GM12874 (cell line): Measurements from ENCODE around the gene THEMIS.

ENCODE experiments used
- CTCF ChIP-seq: IDR thresholded peaks from 2 replicates; pipeline ENCODE4 v1.5.1; 2011; ENCODE audit warnings: low read depth, mild to moderate bottlenecking, control low read depth, low read length, moderate library complexity; ENCODE audit not compliant: insufficient read depth

The THEMIS gene

GRCh38 chr6:127794405-127794804 lies 106.5 kb downstream of the THEMIS start:
- TF ChIP-seq CTCF, result no peak

- TF ChIP-seq CTCF, result no peak
Observed at GRCh38 chr6:127793396-127793795, 107.5 kb downstream of the THEMIS start.

- no peak for TF ChIP-seq CTCF
Observed at GRCh38 chr6:127792616-127793015, 108.2 kb downstream of the THEMIS start.

GRCh38 chr6:127791779-127792528 lies 108.9 kb downstream of the THEMIS start:
- TF ChIP-seq CTCF, result no peak

GRCh38 chr6:127790571-127790970 lies 110.3 kb downstream of the THEMIS start:
- TF ChIP-seq CTCF, result no peak

- TF ChIP-seq CTCF, result no peak
Observed at GRCh38 chr6:127786109-127786508, 114.7 kb downstream of the THEMIS start.

- TF ChIP-seq CTCF, result no peak
Observed at GRCh38 chr6:127784468-127784867, 116.4 kb downstream of the THEMIS start.
